ENCODE results near the gene EHD4. TPM values are rescaled to one million over a fixed set of nuclear protein-coding genes. Genes with fewer than 3 reads are reported as not detected.

EHD4 gene
- polyA plus RNA-seq (ENCODE audit: insufficient read length), result 13.2 TPM
- long read RNA-seq, donor 1, full-length matches to known transcripts, result 8 of 8 reads
- long read RNA-seq, donor 1, partial matches to known transcripts, result 0 of 8 reads
- long read RNA-seq, donor 1, other reads (novel, unspliced or antisense), result 0 of 8 reads
- long read RNA-seq, donor 2, full-length matches to known transcripts, result 8 of 8 reads
- long read RNA-seq, donor 2, partial matches to known transcripts, result 0 of 8 reads
- long read RNA-seq, donor 2, other reads (novel, unspliced or antisense), result 0 of 8 reads
- long read RNA-seq, donor 3, full-length matches to known transcripts, result 6 of 6 reads
- long read RNA-seq, donor 3, partial matches to known transcripts, result 0 of 6 reads
- long read RNA-seq, donor 3, other reads (novel, unspliced or antisense), result 0 of 6 reads
- long read RNA-seq, donor 4, result 0 reads
- long read RNA-seq, donor 5, full-length matches to known transcripts, result 5 of 5 reads
- long read RNA-seq, donor 5, partial matches to known transcripts, result 0 of 5 reads
- long read RNA-seq, donor 5, other reads (novel, unspliced or antisense), result 0 of 5 reads
- long read RNA-seq, donor 6, full-length matches to known transcripts, result 9 of 9 reads
- long read RNA-seq, donor 6, partial matches to known transcripts, result 0 of 9 reads
- long read RNA-seq, donor 6, other reads (novel, unspliced or antisense), result 0 of 9 reads
- long read RNA-seq, donor 7, full-length matches to known transcripts, result 13 of 13 reads
- long read RNA-seq, donor 7, partial matches to known transcripts, result 0 of 13 reads
- long read RNA-seq, donor 7, other reads (novel, unspliced or antisense), result 0 of 13 reads
- long read RNA-seq, donor 8, result 0 reads

DNA sequence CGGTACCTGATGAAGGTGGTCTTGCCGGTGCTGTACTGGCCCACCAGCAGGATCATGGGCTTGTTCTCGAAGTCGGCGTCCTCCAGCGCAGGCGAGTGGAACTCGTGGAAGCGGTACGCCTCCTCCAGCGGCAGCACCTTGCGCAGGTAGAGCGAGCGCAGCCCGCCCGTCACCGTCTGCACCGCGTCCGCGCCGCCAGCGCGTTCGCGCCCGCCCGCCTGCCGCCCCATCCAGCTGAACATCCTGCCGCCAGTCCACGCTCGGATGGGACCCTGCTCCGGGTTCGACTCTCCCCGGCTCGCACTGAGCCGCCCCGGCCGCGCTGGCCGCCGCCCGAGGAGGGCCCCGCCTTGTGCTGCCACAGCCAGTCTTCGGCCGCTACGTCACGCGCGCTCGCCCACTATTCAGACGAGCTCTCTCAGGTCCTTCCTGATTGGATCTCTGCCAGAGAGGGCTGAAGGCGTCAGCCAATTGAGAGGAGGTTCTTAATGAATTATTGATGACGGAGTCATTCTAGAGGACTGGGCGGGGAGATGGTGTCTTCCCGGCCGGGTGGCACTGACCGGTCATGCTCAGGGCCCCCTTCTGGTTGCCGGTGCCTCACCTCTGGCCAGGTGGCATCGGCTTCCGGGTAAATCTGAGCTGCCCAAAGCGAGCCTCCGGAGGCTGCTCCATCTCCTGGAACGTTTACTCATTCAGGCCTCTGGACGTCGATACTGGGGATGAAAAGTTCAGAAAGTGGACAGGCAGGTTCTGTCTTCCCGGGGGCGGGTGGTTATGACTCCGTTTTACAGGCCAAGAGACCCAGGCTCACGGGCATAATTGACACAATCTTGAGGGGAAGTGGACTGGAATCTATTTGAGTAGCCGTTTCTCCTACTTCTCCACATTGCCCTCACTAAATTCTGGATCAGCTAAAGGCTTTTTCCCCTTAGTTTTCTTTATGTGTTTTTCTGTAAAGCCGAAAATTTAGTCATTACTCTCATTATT is at the start of gene EHD4:
Gene EHD4 (minus strand): TSS at position 305 of the 990 bp plus-strand sequence. CDS start 63 bp downstream, at position 242.
- DNase-seq, result peak; percentile 99

DNA sequence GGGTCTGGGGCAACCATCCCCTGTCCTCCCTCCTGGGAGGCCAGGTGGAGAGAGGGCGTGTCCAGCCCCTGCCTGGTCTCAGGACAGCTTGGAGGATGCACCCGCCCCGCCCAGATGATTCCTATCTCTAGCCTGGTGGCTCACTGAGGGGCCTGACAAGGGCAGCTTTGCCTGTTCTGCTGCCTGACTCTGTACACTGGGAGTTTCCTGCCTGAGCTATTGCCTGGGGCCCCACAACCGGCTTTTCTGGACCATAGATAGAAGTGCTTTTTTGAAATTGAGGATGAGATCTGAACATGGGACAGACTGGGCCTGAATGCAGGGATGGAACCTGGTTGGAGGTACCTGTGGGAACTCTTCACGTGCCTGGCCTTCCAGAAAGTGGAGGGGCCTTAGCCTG is 49.2 kb upstream of the EHD4 start:
- DNase-seq, result no peak

DNA sequence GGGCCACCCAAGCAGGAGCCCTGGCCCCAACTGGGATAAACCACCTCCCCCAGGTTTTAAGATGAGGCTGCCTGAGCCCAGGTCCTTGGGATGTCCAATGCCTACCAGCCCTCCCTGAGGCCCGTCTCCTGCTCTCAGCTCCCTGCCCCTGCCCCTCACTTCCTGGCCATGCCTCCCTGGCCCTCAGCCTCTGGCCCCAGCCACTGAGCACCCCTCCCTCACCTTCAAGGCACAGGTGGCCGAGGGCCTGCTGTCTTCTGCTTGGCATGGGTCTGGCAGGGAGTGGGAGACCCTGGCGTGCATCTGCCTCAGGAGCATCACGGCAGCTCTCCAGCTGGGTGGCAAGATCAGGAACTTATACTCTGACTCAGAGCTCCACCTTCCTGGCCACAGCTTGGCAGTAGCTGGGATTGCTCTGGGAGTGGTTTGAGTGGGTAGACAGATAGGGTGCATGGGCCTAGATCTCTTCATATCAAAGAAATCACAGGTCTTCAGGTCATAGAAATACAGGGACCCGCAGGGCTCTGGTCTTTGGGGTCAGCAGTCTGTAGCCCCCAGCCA is 48.4 kb upstream of the EHD4 start, which contains the start of gene PLA2G4E:
Gene PLA2G4E (minus strand): TSS at position 330 of the 561 bp plus-strand sequence. CDS start 12 bp downstream, at position 318.
- DNase-seq, result no peak

DNA sequence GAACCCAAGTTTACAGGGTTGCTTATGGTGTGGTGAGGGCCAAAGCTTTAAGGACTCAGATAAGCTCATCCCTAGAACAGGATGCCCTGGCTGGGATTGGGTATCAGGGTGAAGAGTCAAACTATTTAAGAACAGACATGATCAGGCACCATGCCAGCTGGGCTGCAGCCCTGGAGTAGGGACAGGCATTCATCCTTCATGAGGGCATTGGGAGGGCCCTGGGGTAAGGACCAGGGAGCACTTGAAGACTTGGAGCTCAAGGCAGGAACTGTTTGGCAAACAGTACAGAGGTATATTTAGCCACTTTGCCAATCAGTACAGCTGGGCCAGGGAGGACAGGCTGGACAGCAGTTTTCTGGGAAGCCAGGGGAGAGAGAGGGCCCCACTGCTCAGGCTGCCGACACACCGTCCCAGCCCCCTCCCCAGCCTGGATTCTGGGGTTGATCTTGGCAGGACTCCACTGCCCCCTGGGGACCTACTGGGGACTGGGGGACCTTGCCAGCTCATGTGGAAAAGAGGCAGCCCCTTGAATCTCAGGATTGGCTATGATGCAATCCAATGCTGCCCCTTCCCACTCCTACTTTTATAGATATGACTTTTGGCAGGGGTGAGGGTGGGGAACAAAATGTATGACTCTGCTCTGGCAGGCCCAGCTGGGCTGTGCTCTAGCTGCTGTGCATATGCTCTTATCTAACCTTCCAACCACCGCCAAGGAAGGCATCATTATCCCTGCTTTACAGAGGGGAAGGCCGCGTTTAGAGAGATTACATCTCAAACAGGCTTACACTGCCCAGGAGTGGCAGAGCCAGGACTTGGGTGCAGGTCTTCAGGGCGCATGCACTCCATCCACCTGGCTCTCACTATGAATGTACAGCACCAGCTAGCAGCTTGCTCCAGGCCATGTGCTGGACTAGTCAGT is 46.2 kb upstream of the EHD4 start:
- no peak for DNase-seq

DNA sequence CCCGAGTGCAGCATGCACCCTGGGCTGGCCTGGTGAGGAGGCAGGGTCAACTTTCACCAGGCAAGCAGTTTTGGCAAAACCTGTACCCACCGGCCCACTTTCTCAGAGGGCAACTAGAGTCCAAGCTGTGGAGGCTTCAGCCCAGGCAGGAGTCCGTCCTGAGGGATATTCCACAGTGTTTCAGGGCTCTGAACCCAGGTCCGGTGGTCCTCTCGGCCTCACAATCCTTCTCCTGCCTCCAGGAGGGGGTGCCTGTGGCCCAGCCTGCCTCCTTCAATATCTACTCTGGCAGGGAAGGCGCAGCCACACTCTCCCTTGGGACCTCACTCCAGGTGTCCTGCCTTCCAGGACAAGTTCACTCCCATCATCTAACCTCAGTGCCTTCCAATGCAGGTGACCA is 44.6 kb upstream of the EHD4 start:
- DNase-seq, result no peak

DNA sequence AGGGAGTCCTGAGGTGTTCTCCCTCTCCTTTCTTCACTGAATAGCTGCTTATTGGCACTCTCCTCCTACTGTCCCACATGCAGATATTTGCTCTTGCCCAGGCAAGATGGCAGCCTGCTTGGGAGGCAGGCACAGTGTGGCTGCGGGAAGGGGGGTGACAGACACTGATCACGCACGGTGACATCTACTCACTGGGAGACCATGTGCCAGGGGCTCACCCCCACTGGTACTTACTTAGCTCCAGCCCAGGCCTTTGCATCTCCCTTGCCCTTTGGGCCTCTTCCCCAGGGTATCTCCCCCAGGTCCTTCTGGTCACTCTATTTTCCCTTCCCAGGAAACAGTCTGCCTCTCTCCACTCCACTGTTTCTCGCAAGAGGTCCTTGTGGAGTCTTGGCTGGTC is 42.0 kb upstream of the EHD4 start:
- DNase-seq, result no peak

DNA sequence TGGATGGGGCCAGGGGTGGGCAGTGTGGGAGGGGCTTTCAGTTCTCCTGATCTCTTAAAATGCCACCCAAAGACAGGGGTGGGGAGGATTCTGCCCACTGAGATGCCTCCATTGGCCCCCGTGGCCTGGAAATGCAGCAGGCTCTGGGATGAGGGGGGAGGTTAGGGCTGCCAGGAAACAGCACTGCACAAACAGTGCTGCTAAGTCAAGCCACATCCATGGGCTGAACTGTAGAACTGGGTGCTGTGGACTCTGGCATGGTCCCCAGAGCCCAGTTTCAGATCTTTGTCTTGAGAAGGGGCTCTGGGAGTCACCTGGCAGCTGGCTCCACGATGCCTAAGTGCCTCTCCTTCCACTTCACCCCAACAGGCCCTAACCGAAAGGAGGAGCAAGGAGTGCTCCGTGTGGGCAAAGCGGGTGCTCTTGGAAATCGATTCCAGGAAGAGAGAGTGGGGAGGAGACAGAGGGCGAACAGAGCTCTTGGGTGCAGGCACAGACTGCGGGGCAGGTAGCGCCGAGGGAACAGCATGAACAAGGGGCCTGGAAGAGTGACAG is 40.6 kb upstream of the EHD4 start:
- no peak for DNase-seq

DNA sequence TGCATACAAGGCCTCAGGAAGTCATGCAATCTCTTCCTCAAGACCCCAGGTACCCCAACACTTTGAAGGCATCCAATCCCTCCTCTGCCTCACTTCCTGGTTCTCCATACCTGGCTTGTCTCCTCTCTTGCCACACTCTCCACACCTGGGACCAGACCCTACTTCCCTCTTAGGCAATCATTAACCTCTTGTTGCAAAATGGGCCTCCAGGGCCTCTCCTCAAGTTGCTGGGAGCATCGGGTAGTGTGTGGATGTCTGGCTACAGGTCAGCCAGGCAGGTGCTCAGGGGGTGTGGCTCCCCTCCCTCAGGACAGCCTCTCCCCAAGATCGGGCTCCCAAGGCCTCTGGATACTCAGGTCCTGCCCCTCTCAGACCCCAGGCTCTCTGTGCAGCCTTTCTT is 39.9 kb upstream of the EHD4 start:
- DNase-seq, result no peak

DNA sequence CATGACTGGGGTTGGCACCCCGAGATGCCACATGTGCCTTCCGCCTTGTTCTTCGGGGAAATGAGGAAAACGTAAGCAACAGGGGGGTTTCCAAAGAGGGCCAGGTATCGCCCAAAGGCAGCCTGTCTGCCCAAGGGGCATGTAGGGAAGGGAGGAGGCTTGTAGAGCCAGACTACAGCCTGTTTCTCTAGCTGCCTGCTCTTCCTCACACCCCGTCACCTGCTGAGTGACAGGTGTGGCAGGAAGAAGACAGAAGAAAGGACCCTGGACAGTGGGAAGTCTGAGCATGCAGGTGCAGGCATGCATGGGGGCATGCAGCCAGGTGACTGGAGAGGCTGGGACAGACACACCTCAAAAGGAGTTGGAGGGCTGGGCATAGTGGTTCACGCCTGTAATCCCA is 38.7 kb upstream of the EHD4 start:
- no peak for DNase-seq

DNA sequence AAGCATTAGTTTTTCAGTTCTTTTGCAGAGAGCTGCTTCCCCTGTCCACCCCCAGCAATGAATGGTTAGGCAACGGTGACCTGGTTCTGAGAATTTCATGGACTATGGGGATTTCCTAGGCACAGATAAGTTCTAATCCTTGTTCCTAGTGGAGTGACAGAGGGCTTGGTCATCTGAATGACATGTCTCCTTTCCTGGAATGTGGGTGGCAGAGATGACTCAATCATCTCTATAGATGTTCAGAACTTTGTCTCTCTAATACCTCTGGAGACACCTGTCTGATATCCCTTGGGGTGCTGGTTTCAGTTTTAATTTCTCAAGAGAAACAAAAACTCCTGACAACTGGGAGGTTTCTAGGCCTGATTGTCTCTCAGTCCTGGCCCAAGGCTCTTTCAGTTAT is 38.1 kb upstream of the EHD4 start:
- no peak for DNase-seq

DNA sequence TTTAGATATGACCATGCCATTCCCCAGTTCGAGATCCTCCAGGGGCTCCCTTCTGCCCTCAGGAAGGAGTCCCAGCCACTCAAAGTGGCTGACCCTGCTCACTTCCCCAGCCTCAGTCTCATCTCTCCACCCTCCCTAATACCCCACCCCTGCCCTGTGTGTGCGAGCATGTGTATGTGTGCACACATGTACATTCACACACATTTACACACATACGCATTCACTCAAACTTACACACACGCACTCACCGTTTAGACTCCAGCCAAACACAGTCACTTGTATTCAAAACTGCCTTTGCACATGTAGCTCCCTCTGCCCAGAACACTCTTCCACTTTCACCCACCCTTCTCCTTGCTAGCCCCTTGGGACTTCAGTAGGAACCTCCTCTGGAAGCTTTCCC is 37.1 kb upstream of the EHD4 start:
- no peak for DNase-seq

DNA sequence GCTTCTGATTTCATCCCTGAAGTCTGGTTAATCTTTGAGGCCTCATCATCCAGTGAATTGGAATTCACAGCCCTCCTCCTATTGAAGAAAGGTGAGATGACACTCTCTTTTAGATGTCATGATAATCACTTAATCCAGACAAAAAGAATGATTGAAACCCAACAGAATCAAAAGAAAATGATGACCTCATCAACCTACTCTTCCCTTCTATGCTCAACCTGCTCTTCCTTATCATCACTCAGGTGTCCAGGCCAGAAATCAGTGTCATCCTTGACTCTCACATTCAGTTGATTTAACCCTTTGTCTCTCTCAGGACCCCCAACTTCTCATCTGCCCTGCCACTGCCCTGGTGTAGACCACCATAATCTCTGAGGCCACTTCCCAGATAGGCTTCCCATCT is 36.7 kb upstream of the EHD4 start:
- no peak for DNase-seq

DNA sequence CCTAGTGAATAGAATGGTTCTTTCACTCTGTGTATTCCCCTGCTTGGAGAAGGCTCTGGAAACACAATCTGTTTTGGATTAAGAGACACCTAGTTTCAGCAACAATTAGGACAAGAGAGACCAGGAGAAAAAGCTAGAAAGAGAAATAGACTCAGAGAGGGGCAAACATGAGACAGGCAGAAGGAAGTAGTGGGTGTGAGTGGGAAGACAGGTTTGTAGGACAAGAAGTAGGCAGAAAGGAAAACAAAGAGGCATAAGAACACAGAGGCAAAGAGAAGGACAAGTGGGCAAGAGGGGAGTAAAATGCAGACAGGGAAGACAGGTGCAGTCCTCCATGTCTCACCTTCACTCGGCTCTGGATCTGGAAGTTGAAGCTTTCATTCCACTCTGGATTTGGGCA is 35.0 kb upstream of the EHD4 start:
- DNase-seq, result no peak

DNA sequence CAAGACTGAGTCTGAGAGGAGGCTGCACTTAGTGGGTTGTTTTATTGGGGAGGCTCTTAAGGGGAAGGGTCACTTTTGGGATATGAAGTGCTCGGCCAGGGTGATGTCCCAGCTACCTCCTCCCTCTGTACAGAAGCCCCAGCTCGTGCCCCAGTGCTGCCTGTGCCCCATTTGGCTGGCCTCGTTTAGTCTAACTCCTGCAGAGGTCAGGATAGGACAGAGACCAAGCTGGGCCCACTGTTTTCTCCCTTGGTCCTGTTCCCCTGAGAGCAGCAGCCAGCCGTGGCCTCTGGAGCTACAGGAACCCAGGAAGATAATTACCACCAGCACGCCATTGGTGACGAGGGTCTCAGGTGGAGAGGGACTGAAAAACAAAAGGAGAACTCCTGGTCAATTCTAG is 30.0 kb upstream of the EHD4 start:
- DNase-seq, result no peak

DNA sequence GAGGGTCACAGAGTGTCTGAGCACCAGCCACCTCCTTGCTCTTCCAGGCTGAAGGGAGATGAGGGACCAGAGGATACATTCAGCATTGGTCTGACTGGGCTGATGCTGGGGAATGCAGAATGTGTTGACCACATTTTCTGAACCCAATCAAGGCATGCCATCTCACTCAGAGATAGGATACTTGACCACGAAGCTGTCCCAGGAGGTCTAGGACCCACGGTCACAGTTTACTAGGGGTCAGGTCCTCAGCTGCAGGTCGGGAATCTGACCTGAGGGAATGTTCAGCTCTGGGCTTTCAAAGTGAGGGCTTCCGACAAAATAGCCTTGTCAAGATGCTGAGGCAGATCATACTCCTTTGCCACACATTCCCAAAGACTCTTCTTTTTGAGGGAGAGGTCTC is 28.9 kb upstream of the EHD4 start:
- no peak for DNase-seq

DNA sequence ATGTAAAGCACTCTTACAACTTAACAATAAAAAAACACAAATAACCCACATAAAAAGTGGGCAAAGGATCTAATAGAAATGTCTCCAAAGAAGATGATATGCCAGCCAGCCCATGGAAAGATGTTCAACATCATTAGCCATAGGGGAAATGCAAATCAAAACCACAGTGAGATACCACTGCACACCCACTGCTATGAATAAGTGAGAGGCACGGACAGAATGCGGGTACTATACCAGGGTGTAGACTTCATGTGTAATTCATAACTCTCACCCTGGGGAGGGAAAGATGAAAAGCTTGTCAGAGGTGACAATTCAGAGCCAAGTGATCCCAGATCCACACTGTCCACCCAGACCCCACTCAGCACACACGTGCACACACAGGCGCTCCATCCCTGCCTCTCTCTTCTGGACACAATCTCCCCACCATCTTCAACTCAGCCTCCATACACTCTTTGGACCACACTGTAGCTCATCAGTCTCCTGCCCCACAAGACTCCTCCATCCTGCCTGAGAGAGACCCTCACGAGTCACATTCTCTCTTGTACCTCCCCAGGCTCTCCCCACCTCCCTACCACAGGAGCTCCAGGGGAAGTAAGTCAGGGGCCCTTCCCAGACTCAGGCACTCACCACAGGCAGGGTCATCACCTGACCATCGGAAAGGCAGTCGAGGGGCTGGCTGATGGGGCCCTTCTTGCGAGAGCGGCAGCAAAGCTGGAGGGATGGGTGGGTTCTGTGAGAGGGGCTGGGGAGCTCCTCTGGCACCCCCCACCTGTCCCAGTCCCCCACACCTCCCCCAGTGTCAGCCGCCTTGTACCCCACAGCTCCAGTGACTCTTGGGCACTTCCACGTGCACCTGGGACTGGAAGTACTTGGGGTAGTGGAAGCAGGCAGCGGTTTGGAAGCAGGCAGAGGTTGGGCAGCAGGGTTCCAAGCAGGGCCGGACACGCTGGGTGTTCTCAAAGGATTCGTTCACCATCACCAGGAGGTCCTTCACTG is 27.2 kb upstream of the EHD4 start:
- DNase-seq, result no peak

DNA sequence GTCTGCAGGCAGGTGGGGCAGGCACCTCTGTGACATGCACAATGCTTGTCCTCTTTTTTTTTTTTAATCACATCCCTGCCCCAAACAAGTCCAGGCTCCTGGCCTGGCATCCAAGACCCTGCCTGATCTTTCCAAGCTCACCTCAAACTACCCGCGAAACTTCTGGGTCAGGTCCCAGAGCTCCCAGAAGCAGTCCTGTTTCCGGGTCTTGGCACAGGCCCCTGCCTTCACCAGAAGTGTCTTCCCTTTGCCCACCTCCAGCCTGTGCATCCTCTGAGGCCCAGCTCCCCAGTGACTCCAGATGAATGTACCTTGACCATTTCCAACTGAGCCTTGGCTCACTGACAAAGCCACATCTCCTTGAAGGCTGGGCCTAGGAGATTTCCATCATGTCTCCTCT is 25.5 kb upstream of the EHD4 start:
- DNase-seq, result no peak

DNA sequence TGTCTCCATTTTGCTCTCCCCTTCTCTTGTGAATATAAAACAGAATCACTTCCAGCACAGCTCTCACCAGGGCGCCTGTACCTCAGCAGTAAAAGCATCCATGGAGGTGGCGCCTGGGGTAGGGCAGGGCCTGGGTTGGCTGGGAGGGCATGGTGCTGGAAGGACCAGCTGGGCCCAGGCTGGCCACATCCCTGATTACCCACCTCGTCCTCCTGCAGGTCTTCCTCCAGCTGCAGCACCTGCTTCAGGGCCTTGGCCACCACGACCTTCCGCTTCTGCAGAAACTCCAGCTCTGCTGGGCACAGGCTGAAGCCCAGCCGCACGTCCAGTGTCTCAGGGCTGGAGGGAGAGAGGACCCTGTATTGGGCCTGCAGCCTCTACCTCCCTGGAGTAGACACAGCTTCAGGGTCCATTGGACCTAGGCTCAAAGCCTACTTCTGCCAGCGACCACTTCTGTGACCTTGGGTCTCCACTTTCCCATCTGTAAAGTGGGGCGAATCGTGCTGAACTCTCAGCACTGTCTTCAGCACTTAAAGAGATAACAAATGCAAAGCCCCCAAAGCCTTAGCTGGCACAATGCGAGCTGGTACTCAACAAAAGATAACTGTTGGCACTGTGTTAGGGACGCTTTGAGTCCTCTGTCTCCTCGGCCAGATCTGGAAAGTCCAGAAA is 24.7 kb upstream of the EHD4 start:
- no peak for DNase-seq

Data from left kidney (tissue), 8 donors.